HG03342 (cell line): Measurements from ENCODE around the gene TANGO6.
"Not testable (repeated sequence)": the region's sequence is repeated elsewhere in the genome, so short reads cannot be mapped to it uniquely, and the experiment has no call there.

Experiments used
- ATAC-seq: cut with Tn5 transposase; IDR thresholded peaks from one replicate; pipeline ENCODE4 v1.9.1; 2021; ENCODE audit warnings: mild to moderate bottlenecking, moderate library complexity; ENCODE audit not compliant: unreplicated experiment

The TANGO6 gene

DNA sequence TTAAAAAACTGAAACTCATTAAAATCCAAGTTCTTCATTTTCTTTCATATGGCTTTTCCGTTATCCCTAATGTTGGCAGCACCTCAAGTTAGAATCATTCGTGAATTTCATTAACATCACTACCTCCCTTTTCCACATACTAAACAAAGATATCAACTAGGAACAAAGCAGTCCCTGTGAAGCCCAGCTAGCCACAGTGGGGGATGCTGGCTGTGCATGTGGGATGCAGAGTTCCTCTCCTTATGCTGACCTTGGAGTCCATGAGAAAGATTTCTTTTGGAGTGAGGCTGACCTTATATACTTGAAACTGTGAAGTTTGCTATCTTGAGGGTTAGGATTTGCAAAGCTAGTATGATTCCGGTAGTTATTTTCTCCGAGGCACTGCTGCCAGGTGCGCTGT is 117.6 kb downstream of the TANGO6 start:
- no peak for ATAC-seq

DNA sequence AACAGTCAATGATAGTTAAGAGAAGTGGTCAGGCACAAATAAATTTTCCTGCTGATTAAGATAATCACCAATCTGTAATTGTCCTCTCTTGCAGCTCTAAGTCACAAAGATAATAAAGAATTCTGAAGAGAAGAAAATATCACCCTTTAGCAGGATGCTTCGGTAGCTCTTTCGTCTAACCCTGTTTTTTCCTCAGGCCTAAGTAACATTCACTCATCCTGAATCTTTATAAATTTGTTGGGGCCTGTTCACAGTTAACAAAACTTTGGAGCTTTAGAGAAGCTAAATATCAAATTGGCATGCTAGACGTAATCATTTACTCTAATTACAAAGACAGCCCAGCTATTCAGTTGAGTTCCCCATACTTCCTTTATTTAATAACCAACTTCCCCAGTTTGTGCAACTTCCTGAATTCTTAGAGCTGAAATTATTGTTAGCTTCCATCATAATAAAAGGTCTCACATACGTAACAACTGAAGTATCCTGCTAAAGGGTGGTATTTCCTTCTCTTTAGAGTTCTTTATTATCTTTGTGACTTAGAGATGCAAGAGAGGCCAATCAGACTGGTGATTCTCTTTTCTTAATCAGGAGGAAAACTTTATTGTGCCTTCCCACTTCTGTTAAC is 118.6 kb downstream of the TANGO6 start:
- ATAC-seq = no peak

GRCh38 chr16:68969338-68969737 is 126.0 kb downstream of the TANGO6 start:
- ATAC-seq = no peak

DNA sequence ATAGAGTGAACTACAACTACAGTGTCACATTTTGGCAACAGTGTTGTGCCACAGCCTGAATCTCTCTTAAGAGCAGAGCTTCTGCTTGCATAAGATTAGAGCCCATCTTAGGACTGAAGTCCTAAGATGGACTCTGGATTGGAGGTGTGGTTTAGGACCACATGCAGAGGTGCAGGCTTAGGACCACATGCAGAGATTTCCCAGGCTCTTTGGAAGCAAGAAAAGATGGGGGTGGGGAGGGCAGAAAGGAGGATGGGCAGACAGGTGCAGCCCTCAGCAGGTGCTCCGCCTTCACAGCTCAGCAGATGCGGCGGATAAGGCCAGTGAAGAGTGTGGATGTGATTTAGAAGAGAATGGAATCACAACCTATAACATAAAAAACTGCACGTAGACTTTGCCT is 128.7 kb downstream of the TANGO6 start:
- no peak for ATAC-seq

GRCh38 chr16:68972720-68973119 is 129.4 kb downstream of the TANGO6 start:
- no peak for ATAC-seq

GRCh38 chr16:68973611-68974120 is 130.3 kb downstream of the TANGO6 start:
- ATAC-seq = no peak

GRCh38 chr16:68978303-68978954 is 135.1 kb downstream of the TANGO6 start:
- ATAC-seq = no peak

DNA sequence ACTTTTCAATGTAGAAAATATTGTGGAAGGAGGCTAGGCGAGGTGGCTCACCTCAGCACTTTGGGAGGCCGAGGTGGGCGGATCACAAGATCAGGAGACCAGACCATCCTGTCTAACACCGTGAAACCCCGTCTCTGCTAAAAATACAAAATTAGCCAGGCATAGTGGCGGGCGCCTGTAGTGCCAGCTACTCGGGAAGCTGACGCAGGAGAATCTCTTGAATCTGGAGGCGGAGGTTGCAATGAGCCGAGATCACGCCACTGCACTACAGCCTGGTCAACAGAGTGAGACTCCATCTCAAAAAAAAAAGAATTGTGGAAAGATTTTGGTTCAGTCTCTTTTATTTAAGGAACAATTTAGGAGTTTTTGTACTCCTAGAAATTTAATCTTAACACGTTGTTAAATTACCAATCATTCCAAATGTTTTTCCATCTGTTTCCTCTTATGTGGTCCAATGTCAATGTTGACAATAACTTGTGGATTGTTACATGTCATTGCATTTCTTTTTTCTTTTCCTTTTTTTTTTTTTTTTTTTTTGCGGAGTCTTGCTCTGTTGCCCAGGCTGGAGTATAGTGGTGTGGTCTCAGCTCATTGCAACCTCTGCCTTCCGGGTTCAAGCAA is 137.5 kb downstream of the TANGO6 start:
- no peak for ATAC-seq

DNA sequence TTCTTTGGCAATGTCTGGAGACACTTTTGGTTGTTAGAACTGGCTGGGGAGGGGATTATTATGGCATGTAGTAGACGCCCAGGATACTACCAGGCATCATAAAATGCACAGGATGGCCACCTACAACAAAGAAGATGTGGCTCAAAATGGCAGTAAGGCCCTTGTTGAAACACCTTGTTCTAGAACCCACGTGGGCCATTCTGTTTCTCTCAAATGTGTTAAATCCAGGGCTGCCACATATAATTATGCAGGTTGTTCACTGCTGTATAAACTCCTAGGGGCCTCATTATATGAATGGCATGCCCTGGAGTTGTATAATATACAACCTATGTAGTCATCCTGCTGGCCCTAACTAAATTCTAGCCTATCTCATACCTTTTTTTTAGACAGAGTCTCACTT is 138.6 kb downstream of the TANGO6 start:
- ATAC-seq = no peak

DNA sequence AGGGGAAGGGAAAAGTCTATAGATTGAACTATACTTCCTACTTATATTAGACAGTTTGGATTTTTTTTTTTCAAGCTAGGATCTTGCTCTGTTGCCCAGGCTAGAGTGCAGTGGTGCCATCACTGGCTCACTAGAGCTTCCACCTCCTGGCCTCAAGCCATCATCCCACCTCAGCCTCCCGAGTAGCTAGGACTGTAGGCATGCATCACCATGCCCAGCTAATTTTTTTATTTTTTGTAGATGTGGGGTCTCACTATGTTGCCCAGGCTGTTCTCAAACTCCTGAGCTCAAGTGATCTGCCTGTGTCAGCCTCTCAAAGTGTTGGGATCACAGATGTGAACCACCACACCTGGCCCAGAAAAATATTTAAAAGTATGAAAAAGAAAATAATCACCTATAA is 141.1 kb downstream of the TANGO6 start:
- ATAC-seq = no peak

- ATAC-seq = no peak
Measured at GRCh38 chr16:68985268-68985667, 141.9 kb downstream of the TANGO6 start.

- no peak for ATAC-seq
Measured at GRCh38 chr16:68985855-68986254, 142.5 kb downstream of the TANGO6 start.

GRCh38 chr16:68987734-68988457 is 144.6 kb downstream of the TANGO6 start:
- no peak for ATAC-seq

DNA sequence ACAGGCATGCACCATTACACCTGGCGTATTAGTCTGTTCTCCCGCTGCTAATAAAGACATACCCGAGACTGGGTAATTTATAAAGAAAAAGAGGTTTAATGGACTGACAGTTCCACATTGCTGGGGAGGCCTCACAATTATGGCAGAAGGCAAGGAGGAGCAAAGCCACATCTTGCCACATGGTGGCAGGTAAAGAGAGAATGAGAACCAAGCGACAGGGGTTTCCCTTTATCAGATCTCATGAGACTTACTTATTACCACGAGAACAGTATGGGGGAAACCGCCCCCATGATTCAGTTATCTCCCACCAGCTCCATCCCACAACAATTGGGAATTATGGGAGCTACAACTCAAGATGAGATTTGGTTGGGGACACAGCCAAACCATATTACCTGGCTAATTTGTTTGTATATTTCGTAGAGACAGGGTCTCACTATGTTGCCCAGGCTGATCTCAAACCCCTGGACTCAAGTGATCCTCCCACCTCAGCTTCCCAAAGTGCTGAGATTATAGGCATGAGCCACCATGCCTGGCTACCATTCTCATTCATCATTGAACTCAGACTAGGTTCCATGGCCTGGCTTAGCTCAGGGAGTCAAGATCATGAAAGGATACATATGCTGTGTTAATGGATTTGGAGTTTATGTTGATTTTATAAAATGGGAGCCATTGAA is 147.0 kb downstream of the TANGO6 start:
- not testable (repeated sequence) for ATAC-seq

- ATAC-seq = no peak
Measured at GRCh38 chr16:68991075-68991474, 147.7 kb downstream of the TANGO6 start.

DNA sequence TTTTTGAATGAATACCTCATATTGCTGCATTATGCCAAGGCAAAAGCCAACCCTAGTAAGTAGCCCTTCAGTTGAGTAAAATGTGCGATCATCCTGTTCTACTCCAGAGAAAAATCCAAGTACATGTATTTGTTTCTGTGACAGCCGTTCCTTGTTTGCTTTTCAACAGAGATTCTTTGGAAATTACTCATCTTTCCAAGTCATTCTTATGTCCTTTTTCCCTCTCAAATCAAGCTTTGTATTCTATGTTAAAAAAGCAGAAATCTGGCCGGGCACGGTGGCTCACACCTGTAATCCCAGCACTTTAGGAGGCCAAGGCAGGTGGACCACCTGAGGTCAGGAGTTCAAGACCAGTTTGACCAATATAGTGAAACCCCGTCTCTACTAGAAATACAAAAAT is 149.2 kb downstream of the TANGO6 start:
- ATAC-seq = no peak

DNA sequence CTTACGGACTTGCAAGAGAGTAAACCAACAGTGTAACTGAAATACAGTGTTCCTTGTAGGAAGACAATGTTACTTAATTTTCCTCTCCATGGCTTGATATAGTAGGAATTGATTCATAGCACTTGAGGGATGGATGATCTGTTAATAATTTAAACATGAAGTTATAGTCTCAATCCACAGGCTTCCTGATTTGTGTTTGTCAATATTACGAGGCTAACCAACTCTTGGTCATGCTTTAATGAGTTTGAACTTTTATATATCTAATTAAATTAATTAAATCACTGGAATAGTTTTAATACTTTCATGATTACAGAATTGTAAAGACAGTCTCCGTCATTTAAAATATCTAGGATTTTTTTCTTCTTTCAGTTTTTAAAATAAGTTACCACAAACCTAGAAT is 150.1 kb downstream of the TANGO6 start:
- no peak for ATAC-seq

- no peak for ATAC-seq
Measured at GRCh38 chr16:68993885-68994284, 150.6 kb downstream of the TANGO6 start.

DNA sequence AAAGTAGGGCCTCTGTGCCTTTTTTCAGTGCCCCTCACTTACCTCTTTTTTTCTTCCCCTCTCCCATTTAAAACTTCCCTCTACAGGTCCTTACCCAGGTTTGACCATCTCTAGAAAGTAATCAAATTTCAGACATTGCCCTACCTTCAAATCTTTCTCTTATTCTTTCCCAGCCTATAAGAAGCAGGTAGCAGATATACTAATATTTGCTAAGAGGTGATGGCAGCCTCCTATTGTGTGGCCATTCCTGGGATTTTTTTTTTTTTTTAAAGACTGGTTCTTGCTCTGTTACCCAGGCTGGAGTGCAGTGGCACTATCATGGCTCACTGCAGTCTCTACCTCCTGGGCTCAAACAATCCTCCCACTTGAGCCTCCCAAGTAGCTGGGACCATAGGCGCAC is 151.0 kb downstream of the TANGO6 start:
- ATAC-seq = no peak

- no peak for ATAC-seq
Measured at GRCh38 chr16:68995011-68995504, 151.7 kb downstream of the TANGO6 start.

GRCh38 chr16:68997564-68997963 is 154.2 kb downstream of the TANGO6 start:
- ATAC-seq = no peak
